T-helper 17 cell (primary cell): ENCODE measurements around the gene SMAP2. TPM values are rescaled to one million over a fixed set of nuclear protein-coding genes. Genes with fewer than 3 reads are reported as not detected.
A peak's percentile ranks its signal among the peaks of the same experiment; 100 is the strongest.
"Not testable (repeated sequence)": the region's sequence is repeated elsewhere in the genome, so short reads cannot be mapped to it uniquely, and the experiment has no call there.

Source experiments
- ATAC-seq: fragments of 150-1000 bp; cut with Tn5 transposase; 2 replicates; pipeline ENCODE4 v1.10.0; 2021; ENCODE audit warnings: mild to moderate bottlenecking, moderate library complexity
- DNase-seq, 3 donors: peaks; one replicate each; pipeline versions ENCODE4 v3.0.0 to v3.0.0-alpha.2; 2020 to 2021
- H3K9me3 ChIP-seq: one replicate; pipeline ENCODE4 v1.7.0; 2013; ENCODE audit warnings: low read length, mild to moderate bottlenecking; ENCODE audit not compliant: control insufficient read depth, poor library complexity, severe bottlenecking
- H3K27ac Mint-ChIP-seq: one replicate; pipeline ENCODE4 v1.8.0; 2022; ENCODE audit warnings: mild to moderate bottlenecking, moderate library complexity, mixed read lengths
- H3K27me3 Mint-ChIP-seq: one replicate; pipeline ENCODE4 v1.8.0; 2022; ENCODE audit warnings: mixed read lengths
- H3K36me3 Mint-ChIP-seq: one replicate; pipeline ENCODE4 v1.8.0; 2022; ENCODE audit warnings: low read depth, mixed read lengths
- H3K4me1 Mint-ChIP-seq: one replicate; pipeline ENCODE4 v1.8.0; 2022; ENCODE audit warnings: mild to moderate bottlenecking, mixed read lengths
- H3K4me3 Mint-ChIP-seq: one replicate; pipeline ENCODE4 v1.8.0; 2022; ENCODE audit warnings: mild to moderate bottlenecking, moderate library complexity, mixed read lengths
- total RNA-seq, 4 donors: library from RNA in 2 of 4; stranded (reverse) in 2 of 4; gene quantifications; one replicate each; pipeline ENCODE4 v1.2.3 and lab custom pipeline; 2022 to 2026

SMAP2 gene
- 100 to 1,000 TPM; 155 to 169 TPM for total RNA-seq
- 149 to 223 reads per million in 2 donors for total RNA-seq (lab: John Stamatoyannopoulos, UW)

- peaks cover 6% of the 10 kb centered on the region for H3K36me3 Mint-ChIP-seq
Measured at GRCh38 chr1:40373323-40374283, at the start of gene SMAP2. SMAP2 (plus strand) TSS chr1:40373727; CDS start chr1:40374121, 394 bp downstream.

GRCh38 chr1:40331403-40331802, 42.1 kb upstream of the SMAP2 start:
- not testable (repeated sequence) for ATAC-seq, H3K4me1 Mint-ChIP-seq, H3K27me3 Mint-ChIP-seq, H3K36me3 Mint-ChIP-seq, DNase-seq, H3K4me3 Mint-ChIP-seq, H3K27ac Mint-ChIP-seq, H3K9me3 ChIP-seq

More at GRCh38 chr1:40373323-40374283, at the start of gene SMAP2:
- Mint-ChIP-seq H3K27me3 (no peaks in the 10 kb centered on the region), H3K4me1 (peaks cover 39% of the 10 kb centered on the region), H3K27ac (peak within 1 kb of the TSS; percentile 98), H3K4me3 (peak within 1 kb of the TSS; percentile 97)
- ATAC-seq, result peak; percentile 87
- DNase-seq, result peak; percentile 94 to 97 (median 96)
- H3K9me3 ChIP-seq, result no peaks in the 10 kb centered on the region

GRCh38 chr1:40332695-40333094, 40.8 kb upstream of the SMAP2 start:
- Mint-ChIP-seq H3K36me3 (peaks cover 2% of the 10 kb centered on the region), H3K4me1 (peaks cover 2% of the 10 kb centered on the region), H3K4me3 (no peak overlapping the region), H3K27ac (no peak overlapping the region), H3K27me3 (no peaks in the 10 kb centered on the region)
- DNase-seq (no peak), ATAC-seq (no peak)
- no peaks in the 10 kb centered on the region for H3K9me3 ChIP-seq

GRCh38 chr1:40337443-40337842, 36.1 kb upstream of the SMAP2 start:
- no peaks in the 10 kb centered on the region for H3K9me3 ChIP-seq
- DNase-seq (no peak), ATAC-seq (no peak)
- Mint-ChIP-seq H3K36me3 (peaks cover 3% of the 10 kb centered on the region), H3K4me3 (no peak overlapping the region), H3K4me1 (peaks cover 31% of the 10 kb centered on the region), H3K27me3 (no peaks in the 10 kb centered on the region), H3K27ac (no peak overlapping the region)

- ATAC-seq (peak; percentile 98), DNase-seq (peak; percentile 67 to 91 (median 78))
- Mint-ChIP-seq H3K36me3 (peaks cover 2% of the 10 kb centered on the region), H3K27ac (peak overlapping the region; percentile 71), H3K27me3 (no peaks in the 10 kb centered on the region), H3K4me1 (peaks cover 38% of the 10 kb centered on the region), H3K4me3 (peak overlapping the region; percentile 60)
- H3K9me3 ChIP-seq, result no peaks in the 10 kb centered on the region
Measured at GRCh38 chr1:40338745-40339419, 34.6 kb upstream of the SMAP2 start.

GRCh38 chr1:40339420-40340323, 33.9 kb upstream of the SMAP2 start:
- Mint-ChIP-seq H3K4me3 (peak overlapping the region; percentile 62), H3K4me1 (peaks cover 44% of the 10 kb centered on the region), H3K27me3 (no peaks in the 10 kb centered on the region), H3K36me3 (peaks cover 2% of the 10 kb centered on the region), H3K27ac (peak overlapping the region; percentile 93)
- no peaks in the 10 kb centered on the region for H3K9me3 ChIP-seq
- ATAC-seq, result no peak
- no peak for DNase-seq

- H3K27ac Mint-ChIP-seq, result peak overlapping the region; percentile 93
- peak overlapping the region; percentile 69 for H3K4me3 Mint-ChIP-seq
- DNase-seq (no peak), ATAC-seq (no peak)
- no peaks in the 10 kb centered on the region for H3K27me3 Mint-ChIP-seq
- H3K4me1 Mint-ChIP-seq, result peaks cover 48% of the 10 kb centered on the region
- no peaks in the 10 kb centered on the region for H3K9me3 ChIP-seq
- peaks cover 2% of the 10 kb centered on the region for H3K36me3 Mint-ChIP-seq
Measured at GRCh38 chr1:40341491-40342380, 31.8 kb upstream of the SMAP2 start.

GRCh38 chr1:40342381-40342717, 31.2 kb upstream of the SMAP2 start:
- DNase-seq, H3K9me3 ChIP-seq, H3K36me3 Mint-ChIP-seq, ATAC-seq, H3K27me3 Mint-ChIP-seq: not testable (repeated sequence)
- Mint-ChIP-seq H3K4me1 (peaks cover 48% of the 10 kb centered on the region), H3K4me3 (peak overlapping the region; percentile 69), H3K27ac (peak overlapping the region; percentile 93)

- Mint-ChIP-seq H3K4me1 (peaks cover 41% of the 10 kb centered on the region), H3K27ac (peak overlapping the region; percentile 93), H3K4me3 (peak overlapping the region; percentile 63), H3K27me3 (no peaks in the 10 kb centered on the region), H3K36me3 (no peaks in the 10 kb centered on the region)
- H3K9me3 ChIP-seq, result no peaks in the 10 kb centered on the region
- DNase-seq (no peak), ATAC-seq (peak; percentile 62)
Measured at GRCh38 chr1:40344597-40344996, 28.9 kb upstream of the SMAP2 start.

GRCh38 chr1:40350391-40350790, 23.1 kb upstream of the SMAP2 start:
- Mint-ChIP-seq H3K27ac (peak overlapping the region; percentile 54), H3K36me3 (no peaks in the 10 kb centered on the region), H3K27me3 (no peaks in the 10 kb centered on the region), H3K4me1 (no peaks in the 10 kb centered on the region), H3K4me3 (no peak overlapping the region)
- no peak for ATAC-seq
- H3K9me3 ChIP-seq, result no peaks in the 10 kb centered on the region
- DNase-seq, result no peak

- peak overlapping the region; percentile 54 for H3K27ac Mint-ChIP-seq
- peaks cover 3% of the 10 kb centered on the region for H3K4me1 Mint-ChIP-seq
- no peaks in the 10 kb centered on the region for H3K27me3 Mint-ChIP-seq
- no peak overlapping the region for H3K4me3 Mint-ChIP-seq
- no peaks in the 10 kb centered on the region for H3K9me3 ChIP-seq
- no peak for ATAC-seq
- H3K36me3 Mint-ChIP-seq, result peaks cover 2% of the 10 kb centered on the region
- DNase-seq, result no peak
Measured at GRCh38 chr1:40351124-40351523, 22.4 kb upstream of the SMAP2 start.

- Mint-ChIP-seq H3K4me1 (peaks cover 3% of the 10 kb centered on the region), H3K27me3 (no peaks in the 10 kb centered on the region), H3K27ac (no peak overlapping the region), H3K36me3 (peaks cover 2% of the 10 kb centered on the region), H3K4me3 (no peak overlapping the region)
- DNase-seq, result no peak
- ATAC-seq, result no peak
- H3K9me3 ChIP-seq, result no peaks in the 10 kb centered on the region
Measured at GRCh38 chr1:40352126-40352525, 21.4 kb upstream of the SMAP2 start.
